SK-N-SH treated with all-trans-retinoic acid at 6 μM for 48 hours (cell line): ENCODE measurements around the gene CMTM2.

Experiments used
- CSRNP3 ChIP-seq: fragments of 250-450 bp; sonication (Bioruptor Pico); IDR thresholded peaks from 2 replicates; pipeline ENCODE4 v1.5.1; 2021; ENCODE audit warnings: mild to moderate bottlenecking, moderate library complexity
- PPARA ChIP-seq: fragments of 250-450 bp; sonication (Bioruptor Pico); IDR thresholded peaks from 2 replicates; pipeline ENCODE4 v1.5.0; 2020; ENCODE audit warnings: mild to moderate bottlenecking, borderline replicate concordance
- RARB ChIP-seq: fragments of 250-450 bp; sonication (Bioruptor Pico); IDR thresholded peaks from 2 replicates; pipeline ENCODE4 v1.8.0; 2021; ENCODE audit warnings: mild to moderate bottlenecking, moderate library complexity
- ZNF565 ChIP-seq: fragments of 450-650 bp; formaldehyde crosslinking; conservative IDR thresholded peaks from 2 replicates; pipeline ENCODE4 v1.5.0; 2020; ENCODE audit warnings: low read depth, mild to moderate bottlenecking, moderate library complexity

- TF ChIP-seq RARB (CRISPR knock-in tag) (no peak), PPARA (no peak), CSRNP3 (CRISPR knock-in tag) (no peak), ZNF565 (CRISPR knock-in tag) (no peak)
Measured at GRCh38 chr16:66566051-66566901, 13.0 kb upstream of the CMTM2 start, which contains the start of gene CMTM1.
